SK-N-SH treated with all-trans-retinoic acid at 6 μM for 48 hours (cell line): Measurements from ENCODE around the gene KRT1.

Experiments
- ARNTL ChIP-seq: fragments of 450-650 bp; formaldehyde crosslinking; IDR thresholded peaks from 2 replicates; pipeline ENCODE4 v1.5.0; 2020; ENCODE audit warnings: low read depth, mild to moderate bottlenecking, moderate library complexity, borderline replicate concordance
- GLIS3 ChIP-seq: fragments of 250-450 bp; sonication (Bioruptor Pico); IDR thresholded peaks from 2 replicates; pipeline ENCODE4 v1.5.0; 2020; ENCODE audit warnings: mild to moderate bottlenecking, moderate library complexity
- ISL1 ChIP-seq: fragments of 250-450 bp; sonication (Bioruptor Pico); IDR thresholded peaks from 2 replicates; pipeline ENCODE4 v2.1.2; 2022; ENCODE audit warnings: mild to moderate bottlenecking, moderate library complexity
- OSR1 ChIP-seq: fragments of 250-450 bp; sonication (Bioruptor Pico); IDR thresholded peaks from 2 replicates; pipeline ENCODE4 v1.8.0; 2022; ENCODE audit warnings: moderate library complexity, mild to moderate bottlenecking, inconsistent platforms
- PATZ1 ChIP-seq: fragments of 250-450 bp; sonication (Bioruptor Pico); IDR thresholded peaks from 2 replicates; pipeline ENCODE4 v1.8.0; 2020; ENCODE audit warnings: mild to moderate bottlenecking, moderate library complexity, borderline replicate concordance
- POU6F1 ChIP-seq: fragments of 250-450 bp; sonication (Bioruptor Pico); IDR thresholded peaks from 2 replicates; pipeline ENCODE4 v1.8.0; 2021; ENCODE audit warnings: low read depth, mild to moderate bottlenecking, moderate library complexity, borderline replicate concordance
- RARB ChIP-seq: fragments of 250-450 bp; sonication (Bioruptor Pico); IDR thresholded peaks from 2 replicates; pipeline ENCODE4 v1.8.0; 2021; ENCODE audit warnings: mild to moderate bottlenecking, moderate library complexity
- TCF4 ChIP-seq: fragments of 250-450 bp; sonication (Bioruptor Pico); IDR thresholded peaks from 2 replicates; pipeline ENCODE4 v1.8.0; 2021; ENCODE audit warnings: mild to moderate bottlenecking, moderate library complexity, borderline replicate concordance
- ZC3H10 ChIP-seq: fragments of 250-450 bp; sonication (Bioruptor Pico); IDR thresholded peaks from 2 replicates; pipeline ENCODE4 v1.5.1; 2021; ENCODE audit warnings: mild to moderate bottlenecking, moderate library complexity
- ZFP30 ChIP-seq: fragments of 450-650 bp; formaldehyde crosslinking; IDR thresholded peaks from 2 replicates; pipeline ENCODE4 v1.5.0; 2022; ENCODE audit warnings: mild to moderate bottlenecking, moderate library complexity
- ZNF70 ChIP-seq: fragments of 450-650 bp; formaldehyde crosslinking; IDR thresholded peaks from 2 replicates; pipeline ENCODE4 v1.5.0; 2020; ENCODE audit warnings: mild to moderate bottlenecking, moderate library complexity
- TF ChIP-seq, protein P1 (sequence below): fragments of 250-450 bp; sonication (Bioruptor Pico); IDR thresholded peaks from 2 replicates; pipeline ENCODE4 v1.5.0; 2020; ENCODE audit warnings: mild to moderate bottlenecking, moderate library complexity
- TF ChIP-seq, protein P2 (sequence below): fragments of 250-450 bp; sonication (Bioruptor Pico); IDR thresholded peaks from 2 replicates; pipeline ENCODE4 v1.5.1; 2020; ENCODE audit warnings: low read depth, mild to moderate bottlenecking, moderate library complexity

GRCh38 chr12:52644078-52644415 lies 36.2 kb downstream of the KRT1 start:
- TF ChIP-seq RARB (CRISPR knock-in tag) (no peak), POU6F1 (CRISPR knock-in tag) (no peak), ZFP30 (no peak), ZNF70 (CRISPR knock-in tag) (no peak), TCF4 (CRISPR knock-in tag) (no peak), ARNTL (CRISPR knock-in tag) (no peak), ISL1 (no peak), ZC3H10 (CRISPR knock-in tag) (no peak), PATZ1 (CRISPR knock-in tag) (no peak), GLIS3 (CRISPR knock-in tag) (no peak), OSR1 (CRISPR knock-in tag) (no peak)
- TF ChIP-seq, protein P1, sequence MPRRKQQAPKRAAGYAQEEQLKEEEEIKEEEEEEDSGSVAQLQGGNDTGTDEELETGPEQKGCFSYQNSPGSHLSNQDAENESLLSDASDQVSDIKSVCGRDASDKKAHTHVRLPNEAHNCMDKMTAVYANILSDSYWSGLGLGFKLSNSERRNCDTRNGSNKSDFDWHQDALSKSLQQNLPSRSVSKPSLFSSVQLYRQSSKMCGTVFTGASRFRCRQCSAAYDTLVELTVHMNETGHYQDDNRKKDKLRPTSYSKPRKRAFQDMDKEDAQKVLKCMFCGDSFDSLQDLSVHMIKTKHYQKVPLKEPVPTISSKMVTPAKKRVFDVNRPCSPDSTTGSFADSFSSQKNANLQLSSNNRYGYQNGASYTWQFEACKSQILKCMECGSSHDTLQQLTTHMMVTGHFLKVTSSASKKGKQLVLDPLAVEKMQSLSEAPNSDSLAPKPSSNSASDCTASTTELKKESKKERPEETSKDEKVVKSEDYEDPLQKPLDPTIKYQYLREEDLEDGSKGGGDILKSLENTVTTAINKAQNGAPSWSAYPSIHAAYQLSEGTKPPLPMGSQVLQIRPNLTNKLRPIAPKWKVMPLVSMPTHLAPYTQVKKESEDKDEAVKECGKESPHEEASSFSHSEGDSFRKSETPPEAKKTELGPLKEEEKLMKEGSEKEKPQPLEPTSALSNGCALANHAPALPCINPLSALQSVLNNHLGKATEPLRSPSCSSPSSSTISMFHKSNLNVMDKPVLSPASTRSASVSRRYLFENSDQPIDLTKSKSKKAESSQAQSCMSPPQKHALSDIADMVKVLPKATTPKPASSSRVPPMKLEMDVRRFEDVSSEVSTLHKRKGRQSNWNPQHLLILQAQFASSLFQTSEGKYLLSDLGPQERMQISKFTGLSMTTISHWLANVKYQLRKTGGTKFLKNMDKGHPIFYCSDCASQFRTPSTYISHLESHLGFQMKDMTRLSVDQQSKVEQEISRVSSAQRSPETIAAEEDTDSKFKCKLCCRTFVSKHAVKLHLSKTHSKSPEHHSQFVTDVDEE (CRISPR knock-in tag): no peak
- TF ChIP-seq, protein P2, sequence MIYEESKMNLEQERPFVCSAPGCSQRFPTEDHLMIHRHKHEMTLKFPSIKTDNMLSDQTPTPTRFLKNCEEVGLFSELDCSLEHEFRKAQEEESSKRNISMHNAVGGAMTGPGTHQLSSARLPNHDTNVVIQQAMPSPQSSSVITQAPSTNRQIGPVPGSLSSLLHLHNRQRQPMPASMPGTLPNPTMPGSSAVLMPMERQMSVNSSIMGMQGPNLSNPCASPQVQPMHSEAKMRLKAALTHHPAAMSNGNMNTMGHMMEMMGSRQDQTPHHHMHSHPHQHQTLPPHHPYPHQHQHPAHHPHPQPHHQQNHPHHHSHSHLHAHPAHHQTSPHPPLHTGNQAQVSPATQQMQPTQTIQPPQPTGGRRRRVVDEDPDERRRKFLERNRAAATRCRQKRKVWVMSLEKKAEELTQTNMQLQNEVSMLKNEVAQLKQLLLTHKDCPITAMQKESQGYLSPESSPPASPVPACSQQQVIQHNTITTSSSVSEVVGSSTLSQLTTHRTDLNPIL (CRISPR knock-in tag): no peak
